CD4-positive, alpha-beta T cell treated with Interleukin-4 for 1 hour (primary cell): ENCODE data around the gene STXBP3.

ENCODE experiments used
- DNase-seq, 2 donors: peaks; one replicate each; pipeline ENCODE4 v3.0.0-alpha.2; 2020 to 2022

STXBP3 gene

DNA sequence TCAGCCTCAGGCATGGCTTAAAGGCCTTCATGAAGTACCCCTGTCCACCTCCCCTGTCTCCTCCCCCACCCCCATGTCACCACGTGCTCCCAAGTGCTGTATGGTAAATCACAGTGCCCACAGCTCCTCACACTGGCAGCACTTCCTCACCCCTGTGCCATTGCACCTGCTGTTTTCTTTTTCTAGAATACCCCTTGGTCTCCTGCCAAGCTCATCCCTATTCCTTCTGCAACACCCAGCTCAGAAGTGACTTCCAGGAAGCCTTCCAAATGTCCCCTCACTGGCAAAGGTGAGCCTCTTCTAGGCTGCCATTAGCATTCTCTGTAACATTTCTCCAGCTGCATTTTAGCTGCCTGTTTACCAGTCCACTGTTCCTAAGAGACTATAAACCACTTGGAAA is 101.0 kb downstream of the STXBP3 start:
- no peak for DNase-seq

DNA sequence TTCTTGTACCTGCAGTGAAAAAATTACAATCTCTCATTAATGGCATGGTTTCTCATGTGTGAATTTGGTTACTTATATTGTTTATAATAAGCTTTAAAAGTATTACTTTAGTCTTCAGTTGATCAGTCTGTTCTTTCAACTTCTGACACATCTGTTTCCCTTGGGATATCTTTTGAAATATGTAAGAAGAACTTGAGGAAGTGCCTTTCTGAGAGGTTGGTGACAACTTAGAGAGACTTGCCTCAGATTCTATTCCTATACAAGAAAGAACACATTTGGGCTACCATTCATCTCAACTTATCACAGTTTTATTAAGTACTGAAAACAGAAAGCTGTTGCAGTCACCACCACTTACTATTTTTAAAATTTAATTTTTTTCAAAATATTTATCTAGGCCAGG is 102.3 kb downstream of the STXBP3 start:
- DNase-seq, result no peak

- DNase-seq, result no peak
Measured at GRCh38 chr1:108850929-108851328, 104.5 kb downstream of the STXBP3 start.

DNA sequence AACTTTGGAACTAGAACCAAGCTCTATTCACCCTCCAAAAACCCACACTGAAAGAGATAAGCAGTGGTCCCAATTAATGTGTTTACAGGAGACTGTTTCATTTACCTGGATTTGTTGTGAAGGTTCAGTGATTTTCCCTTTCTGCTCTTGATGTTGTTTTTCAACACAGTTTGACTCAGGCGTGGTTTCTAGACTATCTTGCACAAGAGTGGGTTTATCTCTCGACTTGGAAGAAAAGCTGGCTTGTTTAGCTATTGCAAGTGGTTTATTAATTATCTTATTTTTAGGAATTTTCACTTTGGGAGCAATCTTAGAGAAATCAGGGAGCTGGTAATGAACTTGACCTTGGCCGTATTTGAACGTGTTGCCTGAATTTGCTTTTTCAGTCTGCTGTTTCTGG is 105.1 kb downstream of the STXBP3 start:
- DNase-seq, result no peak

GRCh38 chr1:108852221-108852975 is 105.9 kb downstream of the STXBP3 start:
- DNase-seq, result no peak

- DNase-seq, result no peak
Measured at GRCh38 chr1:108854221-108855019, 107.9 kb downstream of the STXBP3 start.

GRCh38 chr1:108856994-108857393 is 110.5 kb downstream of the STXBP3 start, which contains the start of gene AKNAD1:
TSS of gene AKNAD1 (minus strand) at chr1:108857094. CDS start at chr1:108852664, 4,430 bp downstream.
- DNase-seq, result no peak

- DNase-seq, result no peak
Measured at GRCh38 chr1:108858230-108858950, 111.9 kb downstream of the STXBP3 start.
